Astrocyte of the cerebellum (primary cell): ENCODE measurements around the gene DPYD.

Experiments used
- DNase-seq: peaks from one replicate; pipeline ENCODE4 v3.0.0-alpha.2; 2011; ENCODE audit warnings: low read depth
- H3K4me3 ChIP-seq: 2 replicates; pipeline ENCODE4 v1.5.1; 2011; ENCODE audit warnings: mild to moderate bottlenecking, low read depth, low read length, moderate library complexity
- in situ Hi-C: cut with HindIII; loops from 2 replicates; pipeline ENCODE4 v1.10.0; 2017; ENCODE audit warnings: low sequenced_read_pairs
- TF ChIP-seq, protein P1 (sequence below): IDR thresholded peaks from 2 replicates; pipeline ENCODE4 v1.5.1; 2012; ENCODE audit warnings: low read length, low read depth, moderate library complexity, mild to moderate bottlenecking; ENCODE audit errors: missing control alignments

Gene DPYD

DNA sequence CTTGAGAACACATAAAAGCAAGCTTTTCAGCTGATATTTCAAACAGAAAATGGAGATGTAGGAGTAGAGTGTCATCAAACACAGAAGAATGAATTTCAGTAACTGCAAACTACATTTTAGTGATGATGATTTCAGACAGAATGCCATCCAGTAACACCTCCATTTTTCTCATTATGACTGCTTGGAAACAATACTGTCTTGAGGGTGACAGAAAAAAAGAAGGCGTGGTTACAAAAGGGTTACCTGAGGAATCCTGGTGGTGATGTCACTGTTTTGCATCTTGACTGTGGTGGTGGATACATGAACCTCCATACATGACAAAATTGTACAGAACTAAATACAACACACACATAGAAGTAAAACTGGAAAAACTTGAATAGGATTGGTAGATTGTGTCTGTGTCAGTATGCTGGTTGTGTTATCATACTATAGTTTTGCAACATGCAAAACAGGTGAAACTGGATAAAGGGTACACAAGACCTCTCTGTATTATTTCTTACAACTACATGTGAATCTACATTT is 823.4 kb downstream of the DPYD start:
- TF ChIP-seq, protein P1, sequence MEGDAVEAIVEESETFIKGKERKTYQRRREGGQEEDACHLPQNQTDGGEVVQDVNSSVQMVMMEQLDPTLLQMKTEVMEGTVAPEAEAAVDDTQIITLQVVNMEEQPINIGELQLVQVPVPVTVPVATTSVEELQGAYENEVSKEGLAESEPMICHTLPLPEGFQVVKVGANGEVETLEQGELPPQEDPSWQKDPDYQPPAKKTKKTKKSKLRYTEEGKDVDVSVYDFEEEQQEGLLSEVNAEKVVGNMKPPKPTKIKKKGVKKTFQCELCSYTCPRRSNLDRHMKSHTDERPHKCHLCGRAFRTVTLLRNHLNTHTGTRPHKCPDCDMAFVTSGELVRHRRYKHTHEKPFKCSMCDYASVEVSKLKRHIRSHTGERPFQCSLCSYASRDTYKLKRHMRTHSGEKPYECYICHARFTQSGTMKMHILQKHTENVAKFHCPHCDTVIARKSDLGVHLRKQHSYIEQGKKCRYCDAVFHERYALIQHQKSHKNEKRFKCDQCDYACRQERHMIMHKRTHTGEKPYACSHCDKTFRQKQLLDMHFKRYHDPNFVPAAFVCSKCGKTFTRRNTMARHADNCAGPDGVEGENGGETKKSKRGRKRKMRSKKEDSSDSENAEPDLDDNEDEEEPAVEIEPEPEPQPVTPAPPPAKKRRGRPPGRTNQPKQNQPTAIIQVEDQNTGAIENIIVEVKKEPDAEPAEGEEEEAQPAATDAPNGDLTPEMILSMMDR: no peak
- in situ Hi-C loops: no loop called here
- no peak overlapping the region for H3K4me3 ChIP-seq
- DNase-seq: no peak

DNA sequence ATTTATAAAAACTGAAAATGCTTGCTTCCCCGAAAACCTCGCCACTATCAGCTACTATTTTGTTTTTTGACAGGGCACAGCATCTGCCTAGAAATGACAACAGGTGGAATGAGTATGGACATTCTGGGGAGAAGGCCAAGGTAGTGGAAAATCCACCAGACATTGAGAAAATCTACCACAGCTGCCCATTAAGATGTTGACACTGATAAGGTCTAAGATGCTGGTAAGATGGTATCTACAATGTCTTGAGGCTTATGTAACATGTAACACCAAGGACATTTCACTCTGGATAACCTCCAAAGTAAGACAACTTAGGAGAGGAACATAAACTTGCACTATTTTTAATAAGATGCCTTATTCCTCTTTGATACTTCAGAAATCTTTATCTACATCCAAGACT is 825.1 kb downstream of the DPYD start:
- H3K4me3 ChIP-seq: no peak overlapping the region
- TF ChIP-seq, protein P1: no peak
- in situ Hi-C loops: no loop called here
- no peak for DNase-seq

DNA sequence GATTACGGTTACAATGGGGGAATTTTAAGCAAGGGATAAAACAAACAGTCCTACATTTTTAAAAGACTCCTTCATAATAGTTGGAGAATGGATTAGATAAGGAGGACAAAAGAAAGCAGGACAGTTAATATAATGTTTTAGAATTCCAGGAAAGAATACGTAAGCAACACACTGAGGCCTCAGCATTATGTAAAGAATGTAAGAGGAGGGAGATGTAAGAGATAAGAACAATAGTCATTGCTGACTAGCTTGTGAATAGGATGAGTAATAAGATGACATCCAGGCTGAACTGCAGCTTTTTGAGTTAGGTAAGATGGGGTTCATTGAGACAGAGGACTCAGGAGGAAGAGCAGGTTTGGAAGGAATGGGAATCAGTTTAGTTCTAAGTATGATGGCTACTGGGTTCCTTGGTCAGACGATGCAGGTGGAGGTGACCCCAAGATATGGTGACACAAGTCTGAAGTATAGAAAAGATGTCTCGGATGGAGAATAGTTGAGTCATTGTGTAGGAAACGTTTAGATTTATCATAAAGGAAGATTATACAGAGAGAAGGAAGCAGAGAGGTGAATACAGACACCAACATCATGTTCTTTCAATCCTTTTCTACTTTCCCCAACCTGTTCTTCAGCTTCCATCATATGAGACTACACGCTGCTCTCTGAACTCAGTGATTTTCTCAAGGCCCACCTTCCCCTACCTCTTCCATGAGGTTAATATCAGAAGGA is 826.4 kb downstream of the DPYD start:
- DNase-seq: no peak
- no peak overlapping the region for H3K4me3 ChIP-seq
- in situ Hi-C loops: no loop called here
- TF ChIP-seq, protein P1: no peak

DNA sequence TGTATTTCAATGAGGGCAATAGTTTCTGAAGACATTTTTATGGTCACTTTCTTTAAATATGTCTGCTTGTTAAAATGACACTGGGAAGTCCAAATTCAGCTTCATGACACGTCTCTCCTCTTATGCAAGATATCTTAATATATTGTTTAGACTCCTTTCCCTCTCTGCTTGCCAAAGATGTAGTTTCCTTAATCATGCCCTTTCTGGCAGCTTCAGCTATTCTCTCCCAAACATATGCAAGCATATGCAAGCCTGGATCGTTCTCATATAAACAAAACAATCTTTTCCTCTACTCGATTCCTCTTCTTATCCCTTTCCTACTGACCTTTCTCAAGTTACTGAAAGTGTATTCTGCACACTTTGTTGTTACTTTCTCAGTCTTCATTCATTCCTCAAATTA is 827.1 kb downstream of the DPYD start:
- in situ Hi-C loops: no loop called here
- DNase-seq: no peak
- TF ChIP-seq, protein P1: no peak
- no peak overlapping the region for H3K4me3 ChIP-seq

DNA sequence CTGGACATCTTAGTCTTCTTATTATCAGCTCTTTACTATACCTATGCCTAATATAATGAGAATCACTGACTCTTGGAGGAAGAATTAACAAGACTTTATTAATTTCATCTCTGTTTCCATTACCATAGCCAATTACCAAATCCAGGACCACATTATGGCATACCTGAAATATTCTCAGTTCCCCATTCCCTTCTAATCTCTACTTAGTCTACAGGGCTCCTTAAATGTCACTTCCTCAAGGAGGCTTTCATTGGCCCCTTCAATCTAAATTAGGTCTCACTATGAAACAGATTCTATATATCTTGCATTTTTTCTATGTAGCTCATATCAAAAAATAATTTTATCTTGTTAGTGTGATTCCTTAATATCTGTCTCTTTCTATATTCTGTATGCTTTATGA is 828.0 kb downstream of the DPYD start:
- TF ChIP-seq, protein P1: no peak
- in situ Hi-C loops: no loop called here
- no peak for DNase-seq
- no peak overlapping the region for H3K4me3 ChIP-seq

DNA sequence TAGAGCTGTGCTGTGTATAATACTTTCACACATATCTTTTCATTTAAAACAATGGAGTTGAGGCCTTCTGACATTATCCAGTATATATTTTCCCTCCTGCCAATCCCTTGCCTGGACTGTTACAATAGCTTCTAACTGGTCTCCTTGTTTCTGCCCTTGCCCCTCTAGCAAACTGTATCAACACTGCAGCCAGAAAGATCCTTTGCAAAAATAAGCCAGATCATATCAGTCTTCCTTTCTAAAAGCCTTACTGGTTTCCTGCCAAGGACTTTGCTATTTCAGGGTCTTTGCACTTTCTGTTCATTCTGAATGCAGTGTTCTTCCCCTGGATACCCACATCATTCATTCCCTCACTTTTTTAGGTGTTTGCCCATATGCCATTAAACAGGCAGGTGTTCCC is 829.2 kb downstream of the DPYD start:
- no peak for DNase-seq
- TF ChIP-seq, protein P1: no peak

More for the DNA sequence above, 829.2 kb downstream of the DPYD start:
- in situ Hi-C loops: no loop called here
- no peak overlapping the region for H3K4me3 ChIP-seq
